Fibroblast of skin of left quadriceps (primary cell): ENCODE results near the gene PSMB11.

ENCODE experiments used
- DNase-seq, 2 experiments: peaks; one replicate each; pipeline ENCODE4 v3.0.0-alpha.2; 2013; ENCODE audit warnings: low read depth in 2 of 2

Gene PSMB11

DNA sequence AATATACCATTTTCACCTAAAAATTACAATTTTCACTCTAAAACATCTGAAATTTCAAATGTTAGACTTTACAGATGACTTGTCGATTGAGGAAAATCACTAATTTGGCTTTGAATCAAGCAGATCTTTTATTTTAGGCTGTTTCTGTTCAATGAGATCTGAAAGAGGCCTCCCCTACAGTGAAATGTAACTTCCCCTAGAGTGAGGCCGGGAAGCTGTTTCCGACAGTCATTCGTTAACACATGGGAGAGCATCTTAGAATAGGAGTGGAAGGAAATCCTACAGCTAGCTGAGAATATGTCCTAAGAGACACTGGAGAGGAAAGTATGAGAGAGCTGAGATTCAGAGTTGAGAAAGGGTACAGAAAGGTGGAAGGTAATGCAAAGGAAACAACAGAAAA lies 26.4 kb upstream of the PSMB11 start:
- DNase-seq: no peak

DNA sequence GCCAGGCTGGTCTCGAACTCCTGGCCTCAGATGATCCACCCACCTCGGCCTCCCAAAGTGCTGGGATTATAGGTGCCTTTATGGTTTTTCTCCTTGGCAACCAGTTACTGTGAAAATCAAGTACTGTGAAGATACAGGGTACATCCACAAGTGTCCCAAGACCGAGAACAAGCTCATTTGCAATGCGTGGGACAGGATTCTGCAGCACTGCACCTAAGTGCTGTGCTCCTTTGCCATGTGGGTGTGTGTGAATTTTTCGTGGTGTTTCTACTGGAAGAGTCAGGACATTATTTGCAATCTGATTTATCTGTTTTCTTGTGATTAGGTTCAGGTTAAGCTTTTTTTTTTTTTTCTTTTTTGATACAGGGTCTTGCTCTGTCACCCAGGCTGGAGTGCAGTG lies 24.9 kb upstream of the PSMB11 start:
- DNase-seq: no peak

DNA sequence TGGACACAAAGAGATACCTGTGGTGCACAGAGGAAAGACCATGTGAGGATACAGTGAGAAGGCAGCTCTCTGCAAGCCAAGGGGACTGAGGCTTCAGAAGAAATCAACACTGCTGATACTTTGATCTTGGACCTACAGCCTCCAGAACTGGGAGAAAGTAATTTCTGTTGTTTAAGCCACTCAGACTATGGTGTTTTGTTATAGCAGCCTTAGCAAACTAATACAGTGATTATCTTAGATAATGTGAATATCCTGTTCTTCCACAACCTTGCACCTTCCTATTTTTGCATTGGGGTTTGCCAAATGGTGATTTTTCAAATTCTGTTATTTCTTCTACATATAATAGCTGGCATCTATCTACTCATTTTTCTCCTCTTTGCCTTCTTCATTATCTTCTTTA lies 23.9 kb upstream of the PSMB11 start:
- no peak for DNase-seq

DNA sequence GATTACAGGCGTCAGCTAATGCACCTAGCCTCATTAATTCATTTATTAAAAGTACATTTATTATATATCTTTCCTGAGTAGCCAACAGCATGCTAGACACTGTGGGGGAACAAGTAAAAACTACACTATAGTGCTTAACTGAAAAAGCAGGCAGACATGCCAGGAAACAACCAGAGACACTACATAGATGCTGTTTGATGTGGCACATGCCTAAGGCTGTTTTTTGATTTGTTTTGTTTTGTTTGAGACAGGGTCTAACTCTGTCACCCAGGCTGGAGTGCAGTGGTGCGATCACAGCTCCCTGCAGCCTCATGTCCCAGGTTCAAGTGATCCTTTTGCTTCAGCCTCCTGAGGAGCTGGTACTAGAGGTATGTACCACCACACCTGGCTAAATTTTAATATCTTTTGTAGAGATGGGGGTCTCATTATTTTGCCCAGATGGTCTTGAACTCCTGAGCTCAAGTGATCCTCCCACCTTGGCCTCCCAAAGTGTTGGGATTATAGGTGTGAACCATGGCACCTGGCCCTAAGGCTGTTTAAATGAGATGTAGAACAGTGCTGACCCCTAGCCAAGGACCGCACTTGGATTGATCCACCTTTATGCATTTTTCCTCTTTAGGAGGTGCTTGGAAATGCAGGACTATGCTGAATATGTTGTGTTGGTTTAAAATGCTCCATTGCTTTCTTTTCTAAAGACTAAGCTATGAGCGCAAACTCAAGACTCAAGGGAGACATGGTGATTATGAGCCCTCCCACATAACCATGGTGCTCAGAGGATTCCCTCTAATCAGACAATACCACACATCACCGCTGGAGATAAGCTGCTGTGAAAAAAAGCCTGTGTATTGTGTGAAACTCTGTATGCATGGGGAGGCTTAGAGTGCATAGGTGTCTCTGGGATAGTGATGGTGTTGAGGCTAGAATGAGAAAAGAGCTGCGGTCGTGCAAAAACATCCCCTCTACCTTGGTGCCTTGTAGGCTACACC lies 21.6 kb upstream of the PSMB11 start:
- DNase-seq: no peak

DNA sequence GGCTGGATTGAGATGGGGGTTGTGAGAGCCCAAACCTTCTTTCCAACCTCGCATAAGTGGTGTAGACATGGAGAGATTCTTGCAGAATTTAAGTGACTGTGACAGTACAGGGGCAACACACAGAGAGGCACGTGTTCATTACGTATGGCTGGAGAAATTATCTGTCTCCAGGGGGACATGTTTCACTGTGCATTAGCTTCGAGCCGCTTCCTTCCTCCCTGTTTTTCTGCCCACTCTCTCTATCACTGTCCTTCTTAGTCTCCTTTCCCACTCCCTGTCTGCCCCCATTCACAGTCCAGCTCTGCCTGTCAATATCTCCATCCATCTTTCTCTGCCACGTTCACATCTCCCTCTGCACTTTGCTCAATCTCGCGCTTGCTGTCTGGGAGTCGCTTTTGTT lies 20.6 kb upstream of the PSMB11 start:
- no peak for DNase-seq

DNA sequence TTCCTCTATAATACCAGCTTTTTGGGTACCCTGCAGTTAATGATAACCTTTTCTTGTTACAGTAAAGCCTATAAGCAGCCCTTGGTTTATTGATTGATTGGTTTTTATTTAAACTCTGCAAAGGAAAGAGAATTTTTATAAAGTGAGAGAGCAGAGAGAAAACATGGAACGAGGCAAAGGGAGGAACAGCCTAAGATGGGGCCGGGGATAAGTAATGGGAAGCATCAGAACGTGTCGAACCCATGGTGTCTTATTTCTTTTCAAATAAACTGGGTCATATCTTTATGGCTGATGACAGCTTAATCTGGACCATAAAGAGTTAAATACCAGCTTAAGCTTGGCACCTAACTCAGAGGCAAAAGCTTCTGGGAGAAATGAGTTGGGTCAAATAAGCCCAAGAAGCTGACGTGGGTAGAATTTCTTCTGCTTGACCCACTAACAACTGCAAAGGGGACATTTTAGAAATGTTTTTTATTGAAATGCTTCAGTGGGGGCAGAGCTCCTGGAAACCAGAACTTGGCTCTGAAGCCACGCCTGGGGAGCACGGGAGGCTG lies 20.0 kb upstream of the PSMB11 start:
- no peak for DNase-seq

DNA sequence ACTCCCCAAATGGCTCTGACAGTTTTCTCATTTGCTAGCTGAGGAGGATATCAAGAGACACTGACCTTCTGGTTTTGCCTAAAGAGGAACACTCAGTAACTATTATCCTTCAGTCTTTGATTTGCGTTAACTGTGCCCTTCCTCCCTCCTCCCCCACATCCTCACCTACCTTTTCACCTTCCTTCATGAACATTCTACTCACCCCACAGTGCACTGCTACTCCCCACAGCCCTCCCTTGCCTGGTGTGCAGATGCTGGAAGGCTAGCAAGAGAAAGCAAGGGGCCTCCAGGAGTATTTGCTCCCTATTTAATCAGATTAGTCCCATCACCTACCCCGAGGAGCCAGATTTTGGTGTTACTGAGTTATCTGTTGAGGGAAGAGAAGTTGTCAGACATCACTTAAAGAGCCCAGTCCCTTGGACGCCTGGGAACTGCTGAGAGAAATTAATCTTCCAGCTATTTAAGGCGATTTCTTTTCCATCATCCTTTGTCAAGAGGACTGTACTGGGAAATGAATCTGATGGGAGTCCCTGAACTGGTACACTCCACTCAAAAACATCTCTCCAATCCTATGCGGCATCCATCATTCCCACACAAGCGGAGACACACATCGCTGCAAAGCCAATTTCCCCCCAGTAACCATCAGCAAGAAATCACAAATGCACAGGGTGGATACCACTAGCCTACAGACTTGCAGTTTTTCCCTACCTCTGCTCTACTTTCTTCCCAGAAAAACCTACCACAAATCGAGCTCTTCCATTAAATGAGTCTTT lies 18.8 kb upstream of the PSMB11 start:
- DNase-seq: no peak

DNA sequence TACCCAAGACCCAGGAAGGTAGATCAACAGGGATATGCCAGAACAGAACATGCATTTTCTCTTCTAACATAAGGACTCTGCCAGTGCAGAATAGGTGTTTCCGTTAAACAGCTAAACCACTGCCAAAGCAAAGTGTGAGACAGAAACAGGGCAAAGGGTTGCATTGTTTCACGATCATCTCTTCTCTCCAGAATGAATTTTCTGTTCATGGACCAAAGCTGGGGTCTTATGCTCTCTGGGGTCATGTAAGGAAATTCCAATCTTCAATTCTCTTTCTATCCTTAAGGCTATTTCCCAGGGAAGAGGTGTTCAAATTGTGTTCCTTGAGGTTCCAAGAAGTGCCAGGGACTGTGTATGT lies 18.2 kb upstream of the PSMB11 start:
- DNase-seq: no peak

DNA sequence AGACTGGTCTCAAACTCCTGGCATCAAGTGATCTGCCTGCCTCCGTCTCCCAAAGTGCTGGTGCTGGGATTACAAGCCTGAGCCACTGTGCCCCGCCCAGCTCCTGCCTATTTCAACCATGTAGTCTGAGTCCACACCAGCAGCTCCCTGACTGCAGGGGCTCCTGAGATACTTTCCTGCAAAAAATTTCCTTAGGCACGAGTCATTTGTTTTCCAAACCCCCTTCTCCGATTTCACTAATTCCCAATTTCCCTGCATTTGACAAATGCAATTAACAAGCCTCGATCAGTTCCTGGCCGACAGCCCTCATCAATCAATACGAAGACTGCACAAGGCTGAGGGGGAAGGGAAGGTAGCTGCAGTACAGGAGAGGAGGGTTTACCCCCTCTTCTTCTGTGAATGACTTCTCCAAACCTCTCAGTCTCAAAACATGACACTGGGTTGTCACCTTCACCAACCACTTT lies 17.4 kb upstream of the PSMB11 start:
- DNase-seq: no peak

DNA sequence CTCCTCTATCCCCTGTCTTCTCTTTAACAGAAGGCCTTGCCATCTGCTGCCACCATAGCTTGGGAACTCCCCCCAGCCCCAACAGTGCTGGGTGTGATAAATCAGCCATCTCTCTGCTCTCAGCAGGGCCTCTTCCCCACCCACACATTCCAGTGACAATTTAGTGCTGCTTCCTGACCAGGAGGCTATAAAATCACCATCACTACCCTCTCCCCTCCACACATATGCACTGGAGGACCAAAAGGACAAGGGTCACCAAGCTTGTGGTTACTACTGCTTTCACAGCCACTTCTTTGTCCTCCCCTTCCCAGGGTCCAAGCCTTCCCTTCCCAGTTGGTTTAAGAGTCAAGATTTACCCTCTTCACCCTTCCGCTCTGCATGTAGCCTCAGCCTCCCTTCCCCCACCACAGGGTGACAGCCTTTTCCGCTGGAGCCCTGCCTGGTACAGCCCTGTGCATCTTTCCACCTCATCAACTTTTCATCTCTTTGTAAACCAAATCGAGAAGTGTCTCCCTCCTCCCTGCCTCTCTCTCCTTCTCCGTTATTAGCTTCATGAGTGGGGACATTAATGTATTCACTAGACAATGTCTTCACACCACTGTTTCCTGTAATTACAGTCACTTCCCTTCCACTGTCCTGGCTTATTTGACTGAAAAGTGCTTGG lies 16.7 kb upstream of the PSMB11 start:
- no peak for DNase-seq

DNA sequence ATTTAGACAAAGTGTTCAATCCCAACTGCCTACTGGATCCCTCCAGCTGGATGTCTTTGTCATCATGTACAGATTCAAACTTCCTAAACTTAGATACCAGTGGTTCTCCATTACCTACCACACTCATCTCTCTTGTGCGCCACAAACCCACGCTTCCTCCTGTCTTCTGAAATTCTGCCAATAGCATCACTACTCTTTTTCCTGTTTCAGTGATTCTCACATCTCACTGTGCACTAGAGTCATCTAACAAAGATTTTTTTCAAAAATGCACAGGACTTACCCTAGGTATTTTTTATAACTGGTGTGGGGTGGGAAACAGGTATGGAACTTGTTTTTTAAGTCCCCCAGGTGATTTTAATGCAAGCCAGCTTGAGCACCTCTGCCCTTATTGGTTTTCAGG lies 13.2 kb upstream of the PSMB11 start:
- DNase-seq: no peak

DNA sequence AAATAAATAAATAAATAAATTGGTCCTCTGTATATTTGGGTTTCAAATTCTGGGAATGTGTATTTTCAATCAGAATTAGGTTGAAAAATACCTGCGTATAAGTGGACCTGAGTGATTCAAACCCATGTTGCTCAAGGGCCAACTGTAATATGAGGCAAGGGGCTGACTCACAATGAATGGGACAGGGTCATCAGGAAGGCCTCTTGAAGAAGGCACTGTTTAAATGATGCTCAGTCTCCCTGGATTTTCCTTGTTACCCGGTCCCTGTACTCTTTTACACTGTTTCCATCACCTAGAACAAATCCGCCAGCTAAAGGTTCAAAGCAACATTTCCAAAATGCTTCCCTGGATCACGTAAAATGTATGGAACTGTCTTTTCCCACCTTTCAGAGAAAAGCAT lies 11.1 kb upstream of the PSMB11 start:
- DNase-seq: no peak

DNA sequence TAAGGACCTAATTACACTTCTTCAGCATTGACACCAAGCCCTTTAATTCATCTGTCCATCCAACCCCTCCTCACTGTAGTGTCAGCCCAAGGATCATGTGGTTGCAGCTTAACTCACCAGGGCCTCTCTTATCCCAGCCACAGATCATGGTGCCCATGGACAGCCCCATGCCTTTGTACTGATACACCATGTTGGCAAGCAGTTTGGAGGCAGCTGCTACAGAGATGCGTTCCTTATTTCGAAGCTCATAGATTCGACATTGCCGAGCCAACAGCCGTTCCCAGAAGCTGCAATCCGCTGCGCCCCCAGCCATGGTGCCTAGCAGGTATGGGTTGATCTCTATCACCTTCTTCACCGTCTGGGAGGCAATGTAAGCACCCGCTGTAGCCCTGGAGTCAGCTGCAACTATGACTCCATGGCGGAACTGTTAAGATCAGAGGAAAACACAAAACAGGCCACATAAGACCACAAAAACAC lies 8.7 kb upstream of the PSMB11 start:
- no peak for DNase-seq

DNA sequence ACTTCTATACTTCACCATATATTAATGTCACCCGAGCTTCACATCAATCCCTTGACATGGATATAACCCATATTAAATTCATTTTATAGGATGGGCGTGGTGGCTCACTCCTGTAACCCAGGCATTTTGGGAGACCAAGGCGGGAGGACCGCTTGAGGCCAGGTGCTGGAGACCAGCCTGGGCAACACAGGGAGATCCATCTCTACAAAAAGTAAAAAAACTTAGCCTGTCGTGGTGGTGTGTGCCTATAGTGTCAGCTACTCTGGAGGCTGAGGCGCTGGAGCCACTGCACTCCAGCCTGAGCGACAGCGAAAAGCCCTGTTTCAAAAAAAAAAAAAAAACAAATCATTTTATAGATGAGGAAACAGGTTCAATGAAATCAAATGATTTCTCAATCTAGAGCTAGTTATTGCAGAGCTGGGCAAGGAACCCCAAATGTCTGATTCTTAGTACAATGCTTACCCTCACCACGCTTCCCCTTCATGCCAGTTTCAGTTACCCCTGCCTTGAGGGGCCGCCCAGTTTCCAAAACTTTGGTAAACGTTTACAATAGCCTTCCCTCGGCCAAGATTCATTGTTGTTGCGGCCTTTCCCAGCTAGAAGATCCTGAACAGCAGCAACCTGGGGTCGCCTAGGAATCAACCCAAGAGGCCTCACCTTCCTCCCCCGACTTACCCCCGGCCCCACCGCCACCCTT lies 8.1 kb upstream of the PSMB11 start:
- no peak for DNase-seq

DNA sequence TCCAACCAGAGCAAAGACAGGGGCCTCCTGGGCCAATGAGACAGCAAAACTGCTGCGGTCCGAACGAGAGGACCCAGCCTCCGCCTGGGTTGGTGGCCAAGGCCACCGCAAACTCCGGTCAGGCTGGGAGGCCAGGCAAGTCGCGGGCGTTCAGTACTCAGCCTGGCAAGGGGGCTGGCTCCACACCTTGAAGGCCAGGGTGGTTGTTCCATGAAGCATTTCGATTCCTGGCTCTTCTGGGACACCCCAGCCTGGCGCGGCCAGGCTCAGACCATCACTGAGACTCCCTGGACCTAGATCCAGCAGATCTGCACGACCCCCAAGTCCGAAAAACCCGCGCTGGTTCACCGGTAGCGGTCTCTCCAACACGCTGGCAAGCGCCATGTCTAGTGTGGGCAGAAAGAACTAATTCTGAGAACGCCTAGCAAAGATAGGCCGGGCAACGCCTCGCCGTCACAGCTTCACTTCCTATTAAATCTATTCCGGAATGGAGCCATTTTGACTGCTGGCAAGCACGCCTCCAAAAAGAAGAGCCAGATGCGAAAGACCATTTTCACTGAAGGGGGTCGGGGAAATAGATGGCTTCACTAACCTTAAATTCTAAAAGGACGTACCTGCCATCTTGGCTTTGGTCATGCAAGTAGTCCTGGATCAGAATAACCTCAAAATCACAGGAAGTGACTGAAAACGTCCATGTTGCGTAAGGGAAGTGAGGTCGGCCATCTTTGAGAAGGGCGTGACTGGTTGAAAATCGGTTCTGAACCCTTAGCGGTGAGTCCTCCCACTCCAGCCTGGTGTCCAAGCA lies 7.3 kb upstream of the PSMB11 start, which contains the start of gene PSMB5:
Gene PSMB5, minus strand, starts transcription at position 403 of the 805 bp plus-strand sequence. Its CDS starts 19 bp downstream, at position 384.
- DNase-seq: peak; percentile 86 to 87

DNA sequence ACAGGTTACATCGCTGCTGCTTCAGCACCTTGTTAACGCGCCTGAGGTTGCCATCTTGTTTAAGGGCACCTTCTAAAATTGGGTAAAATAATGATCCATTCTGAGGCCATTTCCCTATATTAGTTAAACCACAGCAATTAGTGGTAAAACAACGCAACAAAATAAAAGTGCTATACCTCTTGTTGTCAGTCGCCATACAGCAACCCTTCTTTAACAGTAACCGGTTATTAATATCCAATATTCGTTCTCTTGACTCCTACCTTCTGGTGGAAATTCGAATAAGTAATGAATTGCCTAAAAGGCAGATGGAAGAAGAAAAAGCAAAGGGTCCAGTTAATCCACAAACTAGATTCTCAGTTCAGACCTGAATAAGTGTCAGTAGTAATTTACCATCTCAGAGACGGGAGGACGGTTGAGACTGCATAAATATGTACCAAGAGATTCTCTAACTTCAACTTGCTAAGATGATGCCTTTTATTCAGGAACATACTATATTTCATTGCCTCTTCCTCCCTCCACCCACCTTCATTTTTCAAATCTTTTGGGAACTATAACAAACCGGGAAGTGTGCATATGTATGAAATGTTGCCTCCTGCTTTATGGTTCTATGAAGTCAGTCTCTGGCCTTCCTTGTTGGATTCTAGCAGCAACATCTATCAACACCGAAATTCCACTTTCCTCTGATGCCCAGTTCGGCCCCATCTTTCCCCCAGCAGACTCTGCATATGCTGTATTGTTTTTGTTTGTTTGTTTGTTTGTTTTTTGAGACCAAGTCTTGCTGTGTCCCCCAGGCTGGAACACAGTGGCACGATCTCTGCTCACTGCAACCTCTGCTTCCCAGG lies 6.5 kb upstream of the PSMB11 start:
- DNase-seq: no peak

DNA sequence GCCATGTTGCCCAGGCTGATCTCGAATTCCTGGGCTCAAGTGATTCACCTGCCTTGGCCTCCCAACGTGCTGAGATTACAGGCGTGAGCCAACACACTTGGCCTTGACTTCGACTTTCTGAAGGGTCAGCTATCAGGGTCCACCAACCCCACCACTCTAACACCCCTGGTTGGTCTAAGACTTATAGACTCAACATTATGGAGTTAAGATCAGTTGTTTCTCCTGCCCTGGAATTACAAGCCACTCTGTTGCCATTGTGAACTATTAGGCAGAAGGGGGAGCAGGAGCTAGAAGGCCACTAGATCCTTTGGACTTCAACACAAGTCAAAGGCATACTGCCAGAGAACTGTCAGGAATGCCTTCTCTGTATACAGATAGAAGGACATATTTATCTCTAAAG lies 1.9 kb upstream of the PSMB11 start:
- no peak for DNase-seq

DNA sequence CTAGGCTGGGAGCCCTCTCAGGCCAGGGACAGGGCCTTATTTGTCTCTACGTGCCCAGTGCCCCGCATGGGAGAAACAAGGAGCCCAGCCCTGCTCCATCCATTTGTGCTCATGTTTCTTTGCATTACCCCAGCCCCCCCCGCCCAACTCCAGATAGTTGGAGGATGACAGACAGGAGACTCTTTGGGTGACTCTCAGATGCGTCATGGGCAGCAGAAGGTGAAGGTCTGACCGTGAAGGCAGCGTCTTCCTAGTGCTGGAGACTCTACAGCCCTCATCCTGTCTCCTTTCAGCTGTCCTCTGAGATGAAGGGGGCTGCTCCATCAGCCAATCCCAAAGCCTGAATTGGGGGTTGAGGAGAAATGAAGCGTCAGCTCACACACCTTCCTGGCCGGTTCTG lies 283 bp upstream of the PSMB11 start:
- DNase-seq: no peak

DNA sequence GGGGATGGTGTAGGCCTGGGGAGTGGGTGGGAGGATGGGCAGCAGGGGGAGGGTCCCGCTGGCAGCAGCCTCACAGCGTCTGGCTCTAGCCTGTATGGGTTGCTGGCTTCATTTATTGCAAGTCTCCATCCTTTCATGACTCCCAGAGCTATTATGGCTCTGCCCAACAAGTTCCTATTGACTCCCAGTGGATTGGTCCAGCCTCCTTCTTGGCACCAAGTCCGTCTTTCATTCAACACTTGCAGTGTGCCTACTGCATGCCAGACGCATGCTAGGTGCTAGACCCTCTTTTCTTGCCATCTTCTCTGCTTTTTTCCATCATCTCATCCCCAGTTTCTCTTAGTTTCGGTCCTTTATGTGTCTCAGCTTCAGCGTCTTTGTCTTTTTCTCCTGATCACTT lies 1.1 kb downstream of the PSMB11 start:
- no peak for DNase-seq
